Activated CD8-positive, alpha-beta memory T cell treated with anti-CD3 and anti-CD28 coated beads, Interleukin-2, amount 50 U/mL, for 1 hour (primary cell): ENCODE measurements around the gene SPACA5.
"Not testable (repeated sequence)": the region's sequence is repeated elsewhere in the genome, so short reads cannot be mapped to it uniquely, and the experiment has no call there.

Experiments used
- DNase-seq: peaks from one replicate; pipeline ENCODE4 v3.0.0-alpha.2; 2020; ENCODE audit errors: extremely low read depth

SPACA5 gene

GRCh38 chrX:48006688-48007087 is at the start of gene SPACA5:
Gene SPACA5 (plus strand): TSS chrX:48006988. CDS start chrX:48007803, 815 bp downstream.
- not testable (repeated sequence) for DNase-seq

GRCh38 chrX:47958206-47958605 is 48.6 kb upstream of the SPACA5 start:
- DNase-seq: not testable (repeated sequence)

- DNase-seq: no peak
Observed at GRCh38 chrX:47958761-47959342, 47.9 kb upstream of the SPACA5 start.

- DNase-seq: no peak
Observed at GRCh38 chrX:47960406-47960805, 46.4 kb upstream of the SPACA5 start.

- not testable (repeated sequence) for DNase-seq
Observed at GRCh38 chrX:47961830-47962229, 45.0 kb upstream of the SPACA5 start.

- not testable (repeated sequence) for DNase-seq
Observed at GRCh38 chrX:47965526-47965925, 41.3 kb upstream of the SPACA5 start.

- no peak for DNase-seq
Observed at GRCh38 chrX:47973235-47973634, 33.6 kb upstream of the SPACA5 start.

- DNase-seq: no peak
Observed at GRCh38 chrX:47976254-47977151, 30.3 kb upstream of the SPACA5 start.

- no peak for DNase-seq
Observed at GRCh38 chrX:47991263-47992094, 15.3 kb upstream of the SPACA5 start.

GRCh38 chrX:47992095-47992380 is 14.8 kb upstream of the SPACA5 start:
- no peak for DNase-seq

- no peak for DNase-seq
Observed at GRCh38 chrX:47992669-47993068, 14.1 kb upstream of the SPACA5 start.

- no peak for DNase-seq
Observed at GRCh38 chrX:48001260-48001659, 5.5 kb upstream of the SPACA5 start.

- no peak for DNase-seq
Observed at GRCh38 chrX:48002319-48002718, 4.5 kb upstream of the SPACA5 start.

GRCh38 chrX:48002929-48003328 is 3.9 kb upstream of the SPACA5 start:
- no peak for DNase-seq

- DNase-seq: no peak
Observed at GRCh38 chrX:48003367-48003757, 3.4 kb upstream of the SPACA5 start.

- peak; percentile 89 for DNase-seq
Observed at GRCh38 chrX:48003758-48004457, 2.9 kb upstream of the SPACA5 start, which contains the start of gene ZNF182. Gene ZNF182 (minus strand): TSS chrX:48003989. CDS start chrX:48002609, 1,380 bp downstream.

GRCh38 chrX:48009445-48009960 is 2.7 kb downstream of the SPACA5 start:
- DNase-seq: not testable (repeated sequence)

GRCh38 chrX:48016583-48017310 is 10.0 kb downstream of the SPACA5 start:
- DNase-seq: not testable (repeated sequence)

GRCh38 chrX:48019892-48020291 is 13.1 kb downstream of the SPACA5 start:
- DNase-seq: not testable (repeated sequence)

- not testable (repeated sequence) for DNase-seq
Observed at GRCh38 chrX:48020472-48020871, 13.7 kb downstream of the SPACA5 start.
